ENCODE results near the gene WSB1. TPM values are rescaled to one million over a fixed set of nuclear protein-coding genes. Genes with fewer than 3 reads are reported as not detected.

WSB1 gene
- total RNA-seq, 1 experiment from 2014 or later: 35.1 TPM

DNA sequence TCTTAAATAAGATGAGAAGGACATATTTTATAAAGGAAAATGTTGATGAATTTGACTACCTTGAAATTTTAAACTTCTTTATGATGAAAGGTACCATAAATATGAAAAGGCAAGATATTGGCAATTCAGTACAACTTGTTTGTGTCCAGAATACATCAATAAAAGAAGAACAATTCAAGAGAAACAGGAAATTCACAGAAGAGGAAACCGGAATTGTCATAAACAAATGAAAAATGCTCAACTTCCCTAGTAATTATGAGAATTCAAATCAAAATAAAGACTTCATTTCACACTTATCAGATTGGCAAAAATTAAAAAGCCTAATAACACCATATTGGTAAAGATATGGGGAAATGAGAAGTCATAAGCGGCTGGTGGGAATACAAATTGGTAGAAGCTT lies 54.3 kb downstream of the WSB1 start:
- 0 out of 2 replicates have a peak overlapping the region, but pooled peaks have one; percentile 53 for H3K4me2 ChIP-seq (ENCODE audit: low read length)
- H3K27me3 ChIP-seq (ENCODE audit: low read length): no peaks in the 10 kb centered on the region
- no peak overlapping the region for H3K27ac ChIP-seq (ENCODE audit: low read length)
- no peaks in the 10 kb centered on the region for H3F3A ChIP-seq (ENCODE audit: low read length, unreplicated experiment)
- TF ChIP-seq EZH2 (IDR thresholded peaks at IDR 0.05; ENCODE audit: low read length, unreplicated experiment) (no peak), EZH2phosphoT487 (IDR thresholded peaks at IDR 0.05; ENCODE audit: borderline replicate concordance, low read length) (no peak)
- TF ChIP-seq, protein P1, sequence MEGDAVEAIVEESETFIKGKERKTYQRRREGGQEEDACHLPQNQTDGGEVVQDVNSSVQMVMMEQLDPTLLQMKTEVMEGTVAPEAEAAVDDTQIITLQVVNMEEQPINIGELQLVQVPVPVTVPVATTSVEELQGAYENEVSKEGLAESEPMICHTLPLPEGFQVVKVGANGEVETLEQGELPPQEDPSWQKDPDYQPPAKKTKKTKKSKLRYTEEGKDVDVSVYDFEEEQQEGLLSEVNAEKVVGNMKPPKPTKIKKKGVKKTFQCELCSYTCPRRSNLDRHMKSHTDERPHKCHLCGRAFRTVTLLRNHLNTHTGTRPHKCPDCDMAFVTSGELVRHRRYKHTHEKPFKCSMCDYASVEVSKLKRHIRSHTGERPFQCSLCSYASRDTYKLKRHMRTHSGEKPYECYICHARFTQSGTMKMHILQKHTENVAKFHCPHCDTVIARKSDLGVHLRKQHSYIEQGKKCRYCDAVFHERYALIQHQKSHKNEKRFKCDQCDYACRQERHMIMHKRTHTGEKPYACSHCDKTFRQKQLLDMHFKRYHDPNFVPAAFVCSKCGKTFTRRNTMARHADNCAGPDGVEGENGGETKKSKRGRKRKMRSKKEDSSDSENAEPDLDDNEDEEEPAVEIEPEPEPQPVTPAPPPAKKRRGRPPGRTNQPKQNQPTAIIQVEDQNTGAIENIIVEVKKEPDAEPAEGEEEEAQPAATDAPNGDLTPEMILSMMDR (conservative IDR thresholded peaks at IDR 0.05; ENCODE audit: low read depth, low read length): no peak
- intact Hi-C loops (cut with micrococcal nuclease): no loop called here
- H3K9me3 ChIP-seq (ENCODE audit: low read length): no peaks in the 10 kb centered on the region
- no TSS peak for BruUV-seq (replicated peaks)
- no peak overlapping the region for H3K9ac ChIP-seq (ENCODE audit: low read length)
- H3K4me3 ChIP-seq (ENCODE audit: low read length): 0 out of 2 replicates have a peak overlapping the region, but pooled peaks have one; percentile 42
- peaks cover 6% of the 10 kb centered on the region for H3K79me2 ChIP-seq (ENCODE audit: low read length)
- no peak overlapping the region for H2AFZ ChIP-seq (ENCODE audit: low read length)
- no peaks in the 10 kb centered on the region for H3K9me2 ChIP-seq (replicated peaks; ENCODE audit: low read length)
- CTCF ChIA-PET: interaction anchor here (0.6 kb wide), 2 partner anchors 115 to 153 kb away, joined by 3 read pairs; no protein-coding TSS in a partner anchor
- peaks cover 7% of the 10 kb centered on the region for H3K4me1 ChIP-seq (ENCODE audit: insufficient read depth, low read length)
- no peaks in the 10 kb centered on the region for H4K20me1 ChIP-seq (ENCODE audit: low read length)
- ATAC-seq (no peak), DNase-seq (no peak)
- H3K36me3 ChIP-seq (ENCODE audit: low read depth, low read length): no peaks in the 10 kb centered on the region
- POLR2A ChIA-PET (ENCODE audit: unreplicated experiment): no interaction called here

DNA sequence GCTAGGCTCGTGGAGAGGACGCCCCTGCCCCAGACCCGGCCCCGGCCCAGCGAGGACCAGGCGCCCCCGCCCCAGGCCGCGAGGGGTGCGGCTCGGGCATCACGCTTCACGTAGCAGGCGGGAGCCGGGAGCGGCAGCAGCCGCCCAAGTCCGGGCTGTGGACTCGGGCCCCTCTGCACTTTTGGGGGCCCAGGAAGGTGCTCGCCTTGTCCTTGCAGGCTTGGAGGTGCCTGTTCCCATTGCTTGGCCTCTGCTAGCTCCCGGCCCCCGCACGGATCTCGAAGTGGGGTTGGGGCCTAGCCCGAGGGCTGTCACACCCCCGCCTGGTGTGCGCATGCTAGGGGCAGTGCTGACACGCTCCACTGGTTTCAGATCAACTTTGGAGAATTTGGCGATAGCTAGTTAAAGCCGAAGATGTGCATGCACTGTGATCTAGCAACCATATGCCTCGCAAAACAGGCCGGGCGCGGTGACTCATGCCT lies 55.7 kb downstream of the WSB1 start:
- H3K4me3 ChIP-seq (ENCODE audit: low read length): no peak overlapping the region
- POLR2A ChIA-PET (ENCODE audit: unreplicated experiment): no interaction called here

More for the DNA sequence above, 55.7 kb downstream of the WSB1 start:
- no peak overlapping the region for H2AFZ ChIP-seq (ENCODE audit: low read length)
- no peaks in the 10 kb centered on the region for H3F3A ChIP-seq (ENCODE audit: low read length, unreplicated experiment)
- CTCF ChIA-PET: interaction anchor here (1.0 kb wide), 1 partner anchor 113 kb away, joined by 3 read pairs; no protein-coding TSS in a partner anchor
- H3K27me3 ChIP-seq (ENCODE audit: low read length): no peaks in the 10 kb centered on the region
- no peaks in the 10 kb centered on the region for H3K9me3 ChIP-seq (ENCODE audit: low read length)
- no peaks in the 10 kb centered on the region for H3K9me2 ChIP-seq (replicated peaks; ENCODE audit: low read length)
- H3K4me1 ChIP-seq (ENCODE audit: insufficient read depth, low read length): peaks cover 17% of the 10 kb centered on the region
- TF ChIP-seq EZH2phosphoT487 (IDR thresholded peaks at IDR 0.05; ENCODE audit: borderline replicate concordance, low read length): no peak
- TF ChIP-seq, protein P1 (conservative IDR thresholded peaks at IDR 0.05; ENCODE audit: low read depth, low read length): no peak
- no peak for TF ChIP-seq EZH2 (IDR thresholded peaks at IDR 0.05; ENCODE audit: low read length, unreplicated experiment)
- intact Hi-C loops (cut with micrococcal nuclease): loop anchor here (5.0 kb wide), 1 partner anchor 112 kb away; no protein-coding TSS in a partner anchor
- BruUV-seq (replicated peaks): no TSS peak
- ATAC-seq (no peak), DNase-seq (no peak)
- H3K9ac ChIP-seq (ENCODE audit: low read length): no peak overlapping the region
- H4K20me1 ChIP-seq (ENCODE audit: low read length): no peaks in the 10 kb centered on the region
- peaks cover 10% of the 10 kb centered on the region for H3K79me2 ChIP-seq (ENCODE audit: low read length)
- H3K27ac ChIP-seq (ENCODE audit: low read length): no peak overlapping the region
- no peaks in the 10 kb centered on the region for H3K36me3 ChIP-seq (ENCODE audit: low read depth, low read length)
- no peak overlapping the region for H3K4me2 ChIP-seq (ENCODE audit: low read length)
